ENCODE data around the gene CAPZB.

DNA sequence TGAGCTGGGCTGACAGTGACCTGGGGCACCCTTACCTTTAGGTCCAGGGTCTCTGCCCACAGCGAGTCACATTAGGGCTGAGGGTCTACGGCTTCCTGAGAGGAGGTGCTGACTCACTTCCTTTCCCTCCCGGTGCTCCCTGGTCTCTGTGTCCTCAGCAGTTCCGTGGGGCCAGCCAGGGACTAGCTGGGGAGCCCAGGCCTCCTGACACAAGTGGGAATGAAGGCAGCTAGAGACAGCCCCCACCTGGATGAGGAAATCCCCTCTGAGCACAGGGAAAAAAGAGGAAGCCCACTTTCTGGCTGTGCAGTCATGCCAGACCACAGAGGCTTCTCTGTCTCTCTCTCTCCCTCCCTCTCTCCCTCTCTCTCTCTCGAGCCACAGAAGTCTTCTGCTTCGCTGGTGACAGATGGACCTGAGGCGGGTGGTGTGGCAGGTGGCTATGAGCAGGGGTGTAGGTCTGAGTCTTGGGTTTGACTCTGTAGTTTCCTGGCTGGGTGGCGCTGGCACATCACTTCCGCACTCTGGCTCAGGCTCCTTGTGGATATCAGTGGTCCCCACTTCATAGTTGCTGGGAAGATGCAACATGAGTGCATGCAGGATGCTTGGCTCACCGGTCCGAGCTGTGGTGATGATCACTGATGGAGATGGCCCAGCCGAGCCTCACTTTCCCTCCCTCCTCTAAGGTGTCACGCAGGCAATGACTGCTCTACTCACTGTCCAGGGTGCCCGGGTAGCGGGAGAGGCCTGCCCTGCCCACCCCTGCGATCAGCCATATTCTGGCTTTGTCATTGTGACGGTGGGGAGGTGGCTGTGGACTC is 169.8 kb downstream of the CAPZB start:
- no peak for TF ChIP-seq POLR2A (IDR thresholded peaks at IDR 0.05)
- TF ChIP-seq, protein P1, sequence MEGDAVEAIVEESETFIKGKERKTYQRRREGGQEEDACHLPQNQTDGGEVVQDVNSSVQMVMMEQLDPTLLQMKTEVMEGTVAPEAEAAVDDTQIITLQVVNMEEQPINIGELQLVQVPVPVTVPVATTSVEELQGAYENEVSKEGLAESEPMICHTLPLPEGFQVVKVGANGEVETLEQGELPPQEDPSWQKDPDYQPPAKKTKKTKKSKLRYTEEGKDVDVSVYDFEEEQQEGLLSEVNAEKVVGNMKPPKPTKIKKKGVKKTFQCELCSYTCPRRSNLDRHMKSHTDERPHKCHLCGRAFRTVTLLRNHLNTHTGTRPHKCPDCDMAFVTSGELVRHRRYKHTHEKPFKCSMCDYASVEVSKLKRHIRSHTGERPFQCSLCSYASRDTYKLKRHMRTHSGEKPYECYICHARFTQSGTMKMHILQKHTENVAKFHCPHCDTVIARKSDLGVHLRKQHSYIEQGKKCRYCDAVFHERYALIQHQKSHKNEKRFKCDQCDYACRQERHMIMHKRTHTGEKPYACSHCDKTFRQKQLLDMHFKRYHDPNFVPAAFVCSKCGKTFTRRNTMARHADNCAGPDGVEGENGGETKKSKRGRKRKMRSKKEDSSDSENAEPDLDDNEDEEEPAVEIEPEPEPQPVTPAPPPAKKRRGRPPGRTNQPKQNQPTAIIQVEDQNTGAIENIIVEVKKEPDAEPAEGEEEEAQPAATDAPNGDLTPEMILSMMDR (IDR thresholded peaks at IDR 0.05): no peak
